ENCODE measurements around the gene SNX21.
"Not testable (repeated sequence)": the region's sequence is repeated elsewhere in the genome, so short reads cannot be mapped to it uniquely, and the experiment has no call there.

The SNX21 gene

GRCh38 chr20:45833030-45833882 lies at the start of gene SNX21:
Gene SNX21, plus strand, starts transcription at chr20:45833799. Its CDS starts 121 bp downstream, at chr20:45833920.
- in situ Hi-C loops (cut with MboI; ENCODE audit: low sequenced_read_pairs), result no loop called here

- in situ Hi-C loops (cut with MboI; ENCODE audit: low sequenced_read_pairs), result no loop called here
These were observed 45.2 kb upstream of the SNX21 start for GRCh38 chr20:45788351-45788750.

GRCh38 chr20:45792317-45793118 lies 41.1 kb upstream of the SNX21 start:
- in situ Hi-C loops (cut with MboI; ENCODE audit: low sequenced_read_pairs), result no loop called here

- in situ Hi-C loops (cut with MboI; ENCODE audit: low sequenced_read_pairs), result no loop called here
These were observed 37.1 kb upstream of the SNX21 start for GRCh38 chr20:45796337-45797065.

- in situ Hi-C loops (cut with MboI; ENCODE audit: low sequenced_read_pairs), result not testable (repeated sequence)
These were observed 36.1 kb upstream of the SNX21 start for GRCh38 chr20:45797510-45797909.

- in situ Hi-C loops (cut with MboI; ENCODE audit: low sequenced_read_pairs), result not testable (repeated sequence)
These were observed 35.6 kb upstream of the SNX21 start for GRCh38 chr20:45797955-45798354.

- in situ Hi-C loops (cut with MboI; ENCODE audit: low sequenced_read_pairs), result no loop called here
These were observed 34.5 kb upstream of the SNX21 start for GRCh38 chr20:45798935-45799642.

GRCh38 chr20:45801851-45802250 lies 31.7 kb upstream of the SNX21 start:
- in situ Hi-C loops (cut with MboI; ENCODE audit: low sequenced_read_pairs), result no loop called here

- in situ Hi-C loops (cut with MboI; ENCODE audit: low sequenced_read_pairs), result no loop called here
These were observed 23.2 kb upstream of the SNX21 start for GRCh38 chr20:45810191-45810970.

- in situ Hi-C loops (cut with MboI; ENCODE audit: low sequenced_read_pairs), result no loop called here
These were observed 21.2 kb upstream of the SNX21 start, which contains the start of gene UBE2C for GRCh38 chr20:45812157-45813005. Gene UBE2C, plus strand, starts transcription at chr20:45812644. Its CDS starts 52 bp downstream, at chr20:45812696.

GRCh38 chr20:45813006-45813340 lies 20.6 kb upstream of the SNX21 start:
- in situ Hi-C loops (cut with MboI; ENCODE audit: low sequenced_read_pairs), result no loop called here

GRCh38 chr20:45813489-45813888 lies 20.1 kb upstream of the SNX21 start:
- in situ Hi-C loops (cut with MboI; ENCODE audit: low sequenced_read_pairs), result no loop called here

- in situ Hi-C loops (cut with MboI; ENCODE audit: low sequenced_read_pairs), result no loop called here
These were observed 19.3 kb upstream of the SNX21 start for GRCh38 chr20:45814314-45814713.

GRCh38 chr20:45816951-45817350 lies 16.6 kb upstream of the SNX21 start:
- in situ Hi-C loops (cut with MboI; ENCODE audit: low sequenced_read_pairs), result no loop called here

GRCh38 chr20:45817376-45818194 lies 16.0 kb upstream of the SNX21 start:
- in situ Hi-C loops (cut with MboI; ENCODE audit: low sequenced_read_pairs), result no loop called here

GRCh38 chr20:45818239-45818638 lies 15.4 kb upstream of the SNX21 start:
- in situ Hi-C loops (cut with MboI; ENCODE audit: low sequenced_read_pairs), result no loop called here

- in situ Hi-C loops (cut with MboI; ENCODE audit: low sequenced_read_pairs), result no loop called here
These were observed 14.1 kb upstream of the SNX21 start for GRCh38 chr20:45819466-45819865.

GRCh38 chr20:45821947-45822346 lies 11.7 kb upstream of the SNX21 start:
- in situ Hi-C loops (cut with MboI; ENCODE audit: low sequenced_read_pairs), result no loop called here

Data from HL-60/S4 (cell line).